ENCODE measurements around the gene ZSWIM1.

GRCh38 chr20:45898285-45898684 lies 17.3 kb downstream of the ZSWIM1 start:
- TF ChIP-seq, protein P1, sequence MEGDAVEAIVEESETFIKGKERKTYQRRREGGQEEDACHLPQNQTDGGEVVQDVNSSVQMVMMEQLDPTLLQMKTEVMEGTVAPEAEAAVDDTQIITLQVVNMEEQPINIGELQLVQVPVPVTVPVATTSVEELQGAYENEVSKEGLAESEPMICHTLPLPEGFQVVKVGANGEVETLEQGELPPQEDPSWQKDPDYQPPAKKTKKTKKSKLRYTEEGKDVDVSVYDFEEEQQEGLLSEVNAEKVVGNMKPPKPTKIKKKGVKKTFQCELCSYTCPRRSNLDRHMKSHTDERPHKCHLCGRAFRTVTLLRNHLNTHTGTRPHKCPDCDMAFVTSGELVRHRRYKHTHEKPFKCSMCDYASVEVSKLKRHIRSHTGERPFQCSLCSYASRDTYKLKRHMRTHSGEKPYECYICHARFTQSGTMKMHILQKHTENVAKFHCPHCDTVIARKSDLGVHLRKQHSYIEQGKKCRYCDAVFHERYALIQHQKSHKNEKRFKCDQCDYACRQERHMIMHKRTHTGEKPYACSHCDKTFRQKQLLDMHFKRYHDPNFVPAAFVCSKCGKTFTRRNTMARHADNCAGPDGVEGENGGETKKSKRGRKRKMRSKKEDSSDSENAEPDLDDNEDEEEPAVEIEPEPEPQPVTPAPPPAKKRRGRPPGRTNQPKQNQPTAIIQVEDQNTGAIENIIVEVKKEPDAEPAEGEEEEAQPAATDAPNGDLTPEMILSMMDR (IDR thresholded peaks at IDR 0.05; ENCODE audit: extremely low read depth in 1 of 2, insufficient read depth in 1 of 2, low read depth in 1 of 2, low read length in 2 of 2) = no peak
- TF ChIP-seq FOS (IDR thresholded peaks at IDR 0.05; ENCODE audit: borderline replicate concordance, insufficient read depth, low read length) (no peak), MYC (IDR thresholded peaks at IDR 0.05; ENCODE audit: low read depth, low read length) (no peak), JUN (IDR thresholded peaks at IDR 0.05; ENCODE audit: borderline replicate concordance, insufficient read depth, insufficient read length, low read depth) (no peak), POLR2A (IDR thresholded peaks at IDR 0.05; ENCODE audit: low read depth, low read length) (no peak), POLR2AphosphoS5 (IDR thresholded peaks at IDR 0.05; ENCODE audit: insufficient read depth, low read depth, low read length) (no peak)
- TF ChIP-seq, protein P2, sequence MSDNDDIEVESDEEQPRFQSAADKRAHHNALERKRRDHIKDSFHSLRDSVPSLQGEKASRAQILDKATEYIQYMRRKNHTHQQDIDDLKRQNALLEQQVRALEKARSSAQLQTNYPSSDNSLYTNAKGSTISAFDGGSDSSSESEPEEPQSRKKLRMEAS (IDR thresholded peaks at IDR 0.05; ENCODE audit: insufficient read depth, insufficient read length) = no peak

Data from endothelial cell of umbilical vein (primary cell).